Raji (cell line): Measurements from ENCODE around the gene PNMA1.
A peak's percentile ranks its signal among the peaks of the same experiment; 100 is the strongest.

Source experiments
- POLR2A ChIP-seq: IDR thresholded peaks from 2 replicates; pipeline ENCODE4 v1.6.1; 2011; ENCODE audit warnings: low read depth, low read length, control low read depth; ENCODE audit not compliant: insufficient read depth

The PNMA1 gene

GRCh38 chr14:73753887-73754795 is 40.0 kb upstream of the PNMA1 start:
- TF ChIP-seq POLR2A = 0 out of 2 replicates have a peak, but pooled peaks have one; percentile 32

GRCh38 chr14:73753124-73753886 is 39.1 kb upstream of the PNMA1 start:
- TF ChIP-seq POLR2A = no peak

DNA sequence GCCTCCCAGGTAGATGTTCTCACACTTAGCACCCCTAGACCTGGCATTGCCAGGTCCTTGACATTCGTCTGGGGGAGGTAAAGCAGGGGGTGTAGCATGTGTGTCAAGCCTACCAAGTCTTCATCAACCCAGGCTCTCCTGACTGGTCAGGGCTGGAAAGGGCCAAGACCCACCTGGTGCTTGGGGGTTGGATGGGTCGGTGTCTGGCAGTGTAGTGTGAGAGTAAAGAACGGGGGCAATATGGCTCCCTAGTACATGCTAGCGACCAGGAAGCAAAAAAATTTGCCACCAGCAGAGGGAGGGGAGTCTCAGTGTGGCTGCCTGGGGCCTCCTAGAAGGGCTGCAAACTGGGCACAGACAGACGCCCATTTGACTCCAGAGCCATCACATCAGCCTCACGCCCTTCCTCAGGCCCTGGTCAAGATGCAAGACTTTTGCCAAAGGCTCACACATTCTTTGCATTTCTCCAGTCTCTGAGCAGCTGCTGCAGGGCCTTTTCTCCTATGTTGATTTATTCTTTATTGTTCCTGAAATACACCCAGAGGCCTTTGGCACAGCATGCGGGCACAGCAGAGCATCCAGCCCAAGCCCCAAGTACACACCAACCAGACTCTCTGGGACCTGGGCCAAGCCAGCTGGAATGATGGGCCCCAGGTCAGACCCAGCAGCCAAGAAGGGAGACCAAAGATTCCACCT is 38.3 kb upstream of the PNMA1 start:
- TF ChIP-seq POLR2A = no peak

GRCh38 chr14:73751157-73751691 is 37.0 kb upstream of the PNMA1 start:
- no peak for TF ChIP-seq POLR2A

DNA sequence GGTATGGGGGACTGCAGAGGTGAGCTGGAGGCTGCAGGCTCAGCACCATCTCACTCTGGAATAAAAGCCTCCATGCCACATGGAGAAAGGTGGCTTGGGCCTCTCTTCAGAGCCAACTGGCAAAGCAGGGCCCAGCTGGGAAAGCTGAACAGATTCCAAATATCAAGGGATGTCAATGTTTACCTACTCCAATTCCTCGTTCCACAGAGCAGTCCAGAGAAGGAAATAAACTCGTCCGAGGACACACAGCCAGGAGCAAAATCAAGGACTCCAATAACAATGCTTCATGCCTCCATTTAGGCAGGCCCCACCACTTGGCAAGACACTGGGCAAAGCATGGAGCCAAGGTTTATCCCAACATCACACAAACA is 36.3 kb upstream of the PNMA1 start:
- TF ChIP-seq POLR2A = no peak

DNA sequence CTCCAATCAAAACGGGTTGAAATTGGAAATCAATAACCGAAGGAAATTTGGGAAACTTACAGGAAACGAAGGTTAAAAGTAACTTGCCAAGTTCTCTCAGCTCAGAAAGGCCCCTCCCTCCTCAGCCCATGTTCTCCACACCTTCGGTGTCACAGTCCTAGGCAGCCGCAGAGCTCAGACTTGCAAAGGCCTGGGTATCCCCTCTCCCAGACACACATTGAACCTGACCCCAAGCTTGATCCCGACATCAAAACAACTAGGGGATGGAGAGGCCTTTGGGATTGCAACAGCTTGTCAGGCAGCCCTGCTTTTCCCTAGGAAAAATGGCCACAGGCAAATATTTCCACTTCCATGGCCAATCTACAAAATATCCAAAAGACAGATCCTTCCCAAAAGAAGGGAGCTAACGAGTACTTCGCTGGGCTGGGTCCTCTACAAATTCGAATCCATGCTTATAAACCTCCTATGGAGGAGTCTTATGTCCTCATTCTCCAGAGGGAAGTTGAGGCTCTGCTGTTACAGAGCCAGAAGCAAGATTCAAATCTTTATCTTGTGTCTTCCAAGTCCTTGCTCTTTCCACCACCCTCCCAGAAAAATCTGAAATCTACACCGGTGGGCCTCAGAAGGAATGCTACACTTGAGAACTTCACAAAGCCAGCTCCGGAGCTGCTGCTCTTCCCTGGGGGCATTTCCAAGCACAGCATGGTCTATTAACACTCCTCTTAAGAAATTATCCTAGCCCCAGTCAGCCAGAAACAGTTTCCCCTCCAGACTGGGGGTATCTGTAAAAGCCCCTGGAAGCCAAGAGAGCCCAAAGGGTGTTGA is 35.7 kb upstream of the PNMA1 start:
- no peak for TF ChIP-seq POLR2A

DNA sequence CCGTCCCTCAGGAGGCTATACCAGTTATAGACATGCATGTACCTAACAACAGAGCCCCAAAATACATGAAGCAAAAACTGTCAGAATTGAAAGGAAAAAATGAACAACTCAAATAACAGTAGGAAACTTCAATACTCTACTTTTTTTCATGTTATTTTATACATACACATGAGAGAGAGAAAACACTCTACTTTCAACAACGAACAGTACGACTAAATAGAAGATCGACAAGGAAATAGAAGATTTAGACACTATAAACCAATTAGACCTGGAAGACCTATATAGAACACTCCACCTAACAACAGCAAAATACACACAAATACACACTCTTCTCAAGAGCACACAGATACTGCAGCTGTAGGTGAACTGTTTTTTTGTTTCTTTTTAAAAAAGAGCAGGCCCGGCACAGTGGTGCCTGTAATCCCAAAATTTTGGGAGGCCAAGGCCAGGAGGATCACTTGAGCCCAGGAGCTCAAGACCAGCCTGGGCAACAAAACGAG is 34.7 kb upstream of the PNMA1 start:
- TF ChIP-seq POLR2A = no peak

GRCh38 chr14:73747379-73748211 is 33.4 kb upstream of the PNMA1 start:
- no peak for TF ChIP-seq POLR2A

- TF ChIP-seq POLR2A = no peak
Measured at GRCh38 chr14:73746520-73747378, 32.6 kb upstream of the PNMA1 start.

- TF ChIP-seq POLR2A = no peak
Measured at GRCh38 chr14:73745571-73746519, 31.7 kb upstream of the PNMA1 start.

DNA sequence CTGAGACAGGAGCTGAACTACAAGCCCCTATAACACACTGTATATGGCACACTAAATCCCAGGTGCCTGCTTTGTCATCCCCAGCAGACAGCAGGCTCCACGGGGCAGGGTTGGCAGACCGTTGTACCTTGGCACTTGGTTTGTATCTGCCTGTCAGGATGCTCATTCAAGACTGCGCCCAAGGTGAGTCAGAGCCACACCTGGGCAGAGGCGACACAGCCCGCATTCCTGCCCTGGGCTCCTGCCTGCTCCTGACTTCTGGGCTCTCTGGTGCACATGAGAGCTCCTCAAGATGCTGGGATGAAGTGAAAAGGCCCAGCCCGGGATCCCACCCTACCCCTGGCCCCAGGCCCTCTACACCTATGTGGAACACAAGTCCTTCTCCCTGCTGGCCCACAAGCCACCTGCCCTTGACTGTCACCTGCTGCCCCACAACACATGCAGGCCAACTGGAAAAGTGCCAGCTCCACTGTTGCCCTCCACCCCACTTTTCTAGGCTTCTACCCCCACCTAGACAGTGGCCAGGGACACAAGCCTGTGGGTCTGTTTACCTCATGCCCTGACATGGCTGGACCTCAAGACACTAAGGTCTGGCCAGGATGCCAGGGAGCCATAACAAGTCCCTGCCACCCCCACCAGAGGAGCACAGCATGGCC is 30.8 kb upstream of the PNMA1 start:
- TF ChIP-seq POLR2A = no peak
